NCI-H748 (cell line): Measurements from ENCODE around the gene CHIC2.
A peak's percentile ranks its signal among the peaks of the same experiment; 100 is the strongest.
"Not testable (repeated sequence)": the region's sequence is repeated elsewhere in the genome, so short reads cannot be mapped to it uniquely, and the experiment has no call there.

ENCODE experiments used
- DNase-seq: peaks from one replicate; lab custom pipeline; 2025; ENCODE audit not compliant: unreplicated experiment; lab: John Stamatoyannopoulos, UW

The CHIC2 gene

DNA sequence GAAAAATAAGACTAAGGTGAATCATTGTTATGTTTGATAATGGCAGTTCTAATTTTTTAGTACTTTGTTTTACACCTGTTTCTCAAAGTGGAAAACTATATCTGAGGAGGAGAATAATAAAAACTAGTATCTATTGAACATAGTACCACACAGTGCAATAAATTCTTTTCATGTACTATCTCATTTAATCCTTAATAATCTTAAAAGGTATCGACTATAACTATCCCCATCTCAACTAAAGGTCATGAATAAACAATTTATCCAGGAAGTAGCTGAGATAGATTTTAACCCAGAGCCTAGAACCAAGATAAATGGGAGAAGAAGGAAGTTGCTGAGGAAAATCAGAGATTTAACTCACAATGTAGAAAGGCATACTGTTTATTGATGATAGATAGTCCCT is 2.5 kb downstream of the CHIC2 start:
- no peak for DNase-seq

DNA sequence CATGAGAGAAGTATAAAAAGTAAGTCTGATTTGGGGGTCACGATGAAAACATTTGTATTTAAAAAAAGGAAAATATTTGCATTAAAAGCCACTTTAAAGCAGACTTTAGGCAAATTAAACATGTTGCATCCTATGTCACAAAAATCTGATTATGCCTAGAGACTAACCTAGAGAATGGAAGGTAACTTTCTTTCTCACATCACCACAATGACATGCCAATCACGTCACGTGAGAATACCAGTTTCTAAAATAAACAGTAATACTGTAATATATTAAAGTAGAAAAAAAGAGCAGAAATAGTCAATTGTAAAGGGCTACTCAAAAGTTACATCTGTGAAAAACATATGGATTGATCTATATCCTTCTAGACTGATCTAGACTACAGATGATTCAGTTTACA is 3.3 kb downstream of the CHIC2 start:
- no peak for DNase-seq

GRCh38 chr4:54060116-54060515 is 4.3 kb downstream of the CHIC2 start:
- no peak for DNase-seq

GRCh38 chr4:54058171-54058570 is 6.2 kb downstream of the CHIC2 start:
- DNase-seq = no peak

DNA sequence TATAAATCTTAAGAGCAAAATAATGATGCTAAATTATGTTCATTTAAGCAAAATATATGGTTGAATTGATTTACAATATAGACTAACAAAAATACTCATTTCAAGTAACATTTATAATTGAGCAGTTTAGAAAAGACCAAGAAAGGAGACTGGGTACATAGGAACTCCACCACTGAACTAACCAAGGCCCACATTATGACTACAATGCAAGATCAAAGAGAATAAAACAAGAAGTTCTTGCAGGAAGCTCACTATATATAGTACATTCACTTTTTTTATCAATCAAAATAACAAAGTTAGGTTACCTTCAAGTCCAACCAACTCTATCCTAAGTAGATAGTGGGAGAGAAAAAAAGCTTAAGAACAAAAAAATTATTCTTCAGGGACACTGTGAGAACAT is 8.0 kb downstream of the CHIC2 start:
- no peak for DNase-seq

DNA sequence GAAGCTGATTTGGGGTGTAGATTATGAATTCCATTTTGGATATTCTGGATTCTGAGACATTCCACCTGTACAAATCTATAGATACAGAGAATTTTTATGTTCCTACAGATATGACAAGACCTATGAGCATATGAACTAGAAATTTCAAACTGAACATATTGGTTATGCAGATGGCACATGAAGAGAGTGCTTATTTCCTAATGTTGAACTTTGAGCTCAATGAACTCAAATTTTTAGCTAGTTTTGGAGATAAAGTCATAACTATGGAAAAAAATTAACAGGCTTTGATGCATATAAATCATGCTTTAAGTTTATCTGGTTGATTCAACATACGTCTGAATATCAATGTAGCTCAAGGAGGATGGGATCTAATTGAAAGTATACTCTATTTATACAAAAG is 8.9 kb downstream of the CHIC2 start:
- DNase-seq = no peak

DNA sequence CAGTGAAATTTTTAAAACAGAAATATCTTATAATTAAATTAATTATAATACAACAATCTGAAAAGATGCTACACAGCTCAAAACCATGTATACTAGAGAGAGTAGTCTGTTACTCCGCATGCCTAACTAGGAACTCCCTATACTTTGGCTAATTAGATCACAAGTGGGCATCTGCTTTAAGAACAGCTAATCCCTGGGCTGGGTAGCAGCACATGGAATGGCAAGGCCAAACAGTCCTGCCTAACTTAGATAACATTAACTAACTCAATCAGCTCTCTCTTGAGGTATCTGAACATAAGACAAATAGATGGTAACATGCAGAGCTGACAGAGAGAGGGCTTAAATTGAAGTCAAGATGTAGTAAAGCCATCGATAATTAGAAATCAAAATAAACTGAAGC is 9.9 kb downstream of the CHIC2 start:
- DNase-seq = no peak

GRCh38 chr4:54053322-54053721 is 11.1 kb downstream of the CHIC2 start:
- not testable (repeated sequence) for DNase-seq

GRCh38 chr4:54050214-54050904 is 14.0 kb downstream of the CHIC2 start:
- DNase-seq = no peak

DNA sequence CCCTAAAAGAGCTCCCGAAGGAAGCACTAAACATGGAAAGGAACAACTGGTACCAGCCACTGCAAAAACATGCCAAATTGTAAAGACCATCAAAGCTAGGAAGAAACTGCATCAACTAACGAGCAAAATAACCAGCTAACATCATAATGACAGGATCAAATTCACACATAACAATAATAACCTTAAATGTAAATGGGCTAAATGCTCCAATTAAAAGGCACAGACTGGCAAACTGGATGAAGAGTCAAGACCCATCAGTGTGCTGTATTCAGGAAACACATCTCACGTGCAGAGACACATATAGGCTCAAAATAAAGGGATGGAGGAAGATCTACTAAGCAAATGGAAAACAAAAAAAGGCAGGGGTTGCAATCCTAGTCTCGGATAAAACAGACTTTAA is 20.8 kb downstream of the CHIC2 start:
- DNase-seq = not testable (repeated sequence)

DNA sequence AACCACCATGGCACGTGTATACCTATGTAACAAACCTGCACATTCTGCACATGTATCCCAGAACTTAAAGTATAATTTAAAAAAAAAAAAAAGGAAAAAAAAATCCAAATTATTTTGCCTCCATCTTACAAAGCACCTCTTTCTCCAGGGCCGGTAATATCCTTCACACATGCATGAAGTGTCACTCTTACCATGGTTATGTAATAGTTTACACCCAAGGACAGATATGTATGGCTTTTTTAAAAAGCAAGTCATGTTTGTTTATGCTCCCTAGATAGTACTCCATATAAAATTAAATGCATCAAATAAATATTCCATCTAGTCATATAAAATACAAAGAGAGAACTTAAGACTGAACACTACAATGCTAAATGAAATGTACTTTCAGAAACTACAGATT is 22.5 kb downstream of the CHIC2 start:
- DNase-seq = no peak

- no peak for DNase-seq
These were observed 23.3 kb downstream of the CHIC2 start for GRCh38 chr4:54041100-54041499.

GRCh38 chr4:54038056-54038455 is 26.3 kb downstream of the CHIC2 start:
- DNase-seq = no peak

- no peak for DNase-seq
These were observed 28.2 kb downstream of the CHIC2 start for GRCh38 chr4:54036184-54036583.

DNA sequence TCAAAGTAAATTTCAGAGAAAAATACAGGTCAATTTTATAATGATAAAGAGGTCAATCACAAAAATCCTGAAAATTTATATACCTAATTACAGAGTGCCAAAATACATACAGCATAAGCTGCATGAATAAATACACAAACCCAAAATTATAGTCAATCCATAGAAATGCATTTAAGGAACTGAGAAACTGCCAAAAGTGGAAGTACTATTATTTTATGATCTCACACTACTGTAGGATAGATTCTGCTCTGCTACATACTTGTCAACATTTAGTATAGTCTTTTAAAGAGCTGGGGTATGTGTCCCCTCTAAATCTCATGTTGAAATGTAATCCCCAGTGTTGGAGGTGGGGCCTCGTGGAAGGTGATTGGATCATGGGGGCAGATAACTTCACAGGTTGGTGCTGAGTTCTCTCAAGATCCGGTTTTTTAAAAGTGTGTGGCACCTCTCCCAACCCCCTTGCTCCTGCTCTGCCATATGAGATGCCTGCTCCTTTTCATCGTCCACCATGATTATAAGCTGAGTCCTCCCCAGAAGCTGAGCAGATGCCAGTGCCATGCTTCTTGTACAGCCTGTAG is 31.8 kb downstream of the CHIC2 start:
- no peak for DNase-seq

- DNase-seq = no peak
These were observed 37.1 kb downstream of the CHIC2 start for GRCh38 chr4:54027311-54027710.

DNA sequence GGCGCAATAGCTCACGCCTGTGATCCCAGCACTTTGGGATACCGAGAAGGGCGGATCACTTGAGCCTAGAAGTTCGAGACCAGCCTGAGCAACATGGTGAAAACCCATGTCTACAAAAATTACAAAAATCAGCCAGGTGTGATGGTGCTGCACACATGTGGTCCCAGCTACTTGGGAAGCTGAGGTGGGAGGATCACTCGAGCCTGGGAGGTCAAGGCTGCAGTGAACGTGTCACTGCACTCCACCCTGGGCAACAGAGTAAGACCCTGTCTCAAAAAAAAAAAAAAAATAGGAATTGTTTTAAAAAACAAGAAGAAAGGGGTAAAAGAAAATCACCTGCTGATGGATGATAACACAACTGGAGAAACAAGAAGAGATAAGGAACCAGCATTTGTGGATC is 38.8 kb downstream of the CHIC2 start:
- no peak for DNase-seq

DNA sequence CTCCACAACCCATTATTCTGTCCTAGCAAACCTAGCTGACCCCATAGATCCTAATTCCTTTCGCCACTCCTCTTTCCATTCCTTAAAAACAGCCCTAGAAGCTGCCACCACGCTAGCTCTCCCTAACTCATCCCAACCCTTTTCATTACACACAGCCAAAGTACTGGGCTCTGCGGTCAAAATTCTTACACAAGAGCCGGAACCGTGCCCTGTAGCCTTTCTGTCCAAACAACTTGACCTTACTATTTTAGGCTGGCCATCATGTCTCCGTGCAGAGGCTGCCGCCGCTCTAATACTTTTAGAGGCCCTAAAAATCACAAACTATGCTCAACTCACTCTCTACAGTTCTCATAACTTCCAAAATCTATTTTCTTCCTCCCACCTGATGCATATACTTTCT is 41.4 kb downstream of the CHIC2 start:
- not testable (repeated sequence) for DNase-seq

GRCh38 chr4:54017974-54018373 is 46.4 kb downstream of the CHIC2 start:
- DNase-seq = no peak

GRCh38 chr4:54017308-54017707 is 47.1 kb downstream of the CHIC2 start:
- no peak for DNase-seq

GRCh38 chr4:54016504-54016903 is 47.9 kb downstream of the CHIC2 start:
- peak; percentile 64 for DNase-seq

GRCh38 chr4:54015423-54016030 is 48.9 kb downstream of the CHIC2 start:
- no peak for DNase-seq
